Panc1 (cell line): ENCODE results near the gene ALDH1A3. TPM values are rescaled to one million over a fixed set of nuclear protein-coding genes. Genes with fewer than 3 reads are reported as not detected.

Experiments used
- ATAC-seq: fragments of 200-7000 bp; cut with Tn5 transposase; 2 replicates; pipeline ENCODE4 v1.9.1; 2020; ENCODE audit warnings: mild to moderate bottlenecking, moderate library complexity
- BruUV-seq: library from RNA; stranded (reverse); fragments of 400-500 nt; replicated peaks from 2 replicates; lab custom pipeline; 2021; lab: Mats Ljungman, UMichigan
- CTCF ChIA-PET: fragments of 300-600 bp; sonication (Branson Sonifier 250); formaldehyde crosslinking; loops from one replicate; lab custom pipeline; 2022; ENCODE audit warnings: antibody characterized with exemption; lab: Charles Lee
- POLR2A ChIA-PET: fragments of 300-600 bp; sonication (Branson Sonifier 250); formaldehyde crosslinking; loops from one replicate; lab custom pipeline; 2022; ENCODE audit warnings: antibody characterized with exemption; lab: Charles Lee
- DNase-seq: peaks from one replicate; pipeline ENCODE4 v3.0.0-alpha.2; 2010; ENCODE audit warnings: low read depth, low spot score
- H3K27ac ChIP-seq: 2 replicates; pipeline ENCODE4 v1.5.1; 2011; ENCODE audit warnings: mild to moderate bottlenecking, low read length, inconsistent platforms
- H3K27me3 ChIP-seq: fragments of 200-500 bp; sonication (Bioruptor generic); 2 replicates; pipeline ENCODE4 v1.6.0; 2014; ENCODE audit warnings: low read length, inconsistent platforms; ENCODE audit not compliant: control insufficient read depth, insufficient read depth
- H3K36me3 ChIP-seq: fragments of 200-500 bp; sonication (Bioruptor generic); 2 replicates; pipeline ENCODE4 v1.5.1; 2014; ENCODE audit warnings: inconsistent platforms, mild to moderate bottlenecking, low read length, moderate library complexity; ENCODE audit not compliant: control insufficient read depth, insufficient read depth
- H3K4me1 ChIP-seq: 2 replicates; pipeline ENCODE4 v1.5.1; 2011; ENCODE audit warnings: inconsistent platforms, mild to moderate bottlenecking, low read length, moderate library complexity; ENCODE audit not compliant: control insufficient read depth, insufficient read depth
- H3K4me3 ChIP-seq, 2 experiments: 2 replicates each; pipeline ENCODE4 v1.5.1; 2011 to 2012; ENCODE audit warnings: low read depth in 2 of 2, low read length in 2 of 2, mild to moderate bottlenecking in 2 of 2, inconsistent platforms in 1 of 2, moderate library complexity in 1 of 2
- H3K9me3 ChIP-seq: fragments of 200-500 bp; sonication (Bioruptor generic); 2 replicates; pipeline ENCODE4 v1.5.1; 2014; ENCODE audit warnings: low read depth, mild to moderate bottlenecking, inconsistent platforms, low read length, moderate library complexity; ENCODE audit not compliant: control insufficient read depth, insufficient read depth
- CTCF ChIP-seq: fragments of 450-650 bp; IDR thresholded peaks from 2 replicates; pipeline ENCODE4 v1.5.1; 2017; ENCODE audit warnings: mild to moderate bottlenecking
- POLR2AphosphoS5 ChIP-seq: IDR thresholded peaks from 2 replicates; pipeline ENCODE4 v1.6.1; 2012; ENCODE audit warnings: mild to moderate bottlenecking, low read depth, low read length, moderate library complexity
- REST ChIP-seq, 2 experiments: IDR thresholded peaks; 2 replicates each; pipeline ENCODE4 v1.6.1; 2011 to 2012; ENCODE audit warnings: low read depth in 2 of 2, control low read depth in 1 of 2, low read length in 1 of 2, mild to moderate bottlenecking in 1 of 2, moderate library complexity in 1 of 2; ENCODE audit not compliant: insufficient read depth in 1 of 2
- SIN3A ChIP-seq: IDR thresholded peaks from 2 replicates; pipeline ENCODE4 v1.6.1; 2012; ENCODE audit warnings: low read depth, mild to moderate bottlenecking, low read length, moderate library complexity, borderline replicate concordance; ENCODE audit not compliant: insufficient read depth
- TCF7L2 ChIP-seq: IDR thresholded peaks from 2 replicates; pipeline ENCODE4 v1.6.1; 2011; ENCODE audit warnings: mild to moderate bottlenecking, low read depth, low read length, inconsistent platforms
- in situ Hi-C: cut with HindIII; loops from 2 replicates; pipeline ENCODE4 v1.10.0; 2016; ENCODE audit warnings: low sequenced_read_pairs, low pct_unique_long_range_greater_than_20kb
- intact Hi-C: fragments of 100-400 bp; cut with micrococcal nuclease; formaldehyde crosslinking; loops from one replicate; pipeline ENCODE4 v1.10.0; 2022; ENCODE audit not compliant: unreplicated experiment
- total RNA-seq: library from RNA; stranded (reverse); gene quantifications from one replicate; pipeline ENCODE4 v1.2.1, GENCODE V29; 2021; ENCODE audit not compliant: unreplicated experiment

ALDH1A3 gene
- total RNA-seq, 1 experiment from 2014 or later = 143 TPM

GRCh38 chr15:100897221-100898151 is 17.9 kb downstream of the ALDH1A3 start:
- BruUV-seq = no TSS peak
- in situ Hi-C loops (no loop called here), intact Hi-C loops (no loop called here)
- DNase-seq (no peak), ATAC-seq (peak; percentile 28; the same call in 1 of the 2 replicates)
- Histone ChIP-seq H3K36me3 (peaks cover 12% of the 10 kb centered on the region), H3K27ac (no peak overlapping the region), H3K4me1 (no peaks in the 10 kb centered on the region), H3K27me3 (no peaks in the 10 kb centered on the region), H3K9me3 (no peaks in the 10 kb centered on the region), H3K4me3 (no peak overlapping the region)
- TF ChIP-seq REST (IDR thresholded peaks at IDR 0.05; ENCODE audit: insufficient read depth in 1 of 2, low read depth in 2 of 2, low read length in 1 of 2) = no peak
- ChIA-PET POLR2A (no interaction called here), CTCF (no interaction called here)

- Histone ChIP-seq H3K27ac (no peak overlapping the region), H3K27me3 (no peaks in the 10 kb centered on the region), H3K9me3 (no peaks in the 10 kb centered on the region), H3K36me3 (peaks cover 12% of the 10 kb centered on the region), H3K4me1 (no peaks in the 10 kb centered on the region), H3K4me3 (no peak overlapping the region)
- no peak for TF ChIP-seq REST (IDR thresholded peaks at IDR 0.05; ENCODE audit: insufficient read depth in 1 of 2, low read depth in 2 of 2, low read length in 1 of 2)
- no peak for TF ChIP-seq CTCF
- TF ChIP-seq TCF7L2 = no peak
- no peak for TF ChIP-seq SIN3A
- no peak for TF ChIP-seq POLR2AphosphoS5
- in situ Hi-C loops (no loop called here), intact Hi-C loops (no loop called here)
- CTCF ChIA-PET = no interaction called here
- BruUV-seq = no TSS peak
- ATAC-seq (no peak), DNase-seq (no peak)
- POLR2A ChIA-PET = no interaction called here
Observed at GRCh38 chr15:100898152-100898490, 18.5 kb downstream of the ALDH1A3 start.
